CD4-positive, alpha-beta T cell (primary cell): ENCODE results near the gene OOSP1. TPM values are rescaled to one million over a fixed set of nuclear protein-coding genes. Genes with fewer than 3 reads are reported as not detected.

ENCODE experiments used
- ATAC-seq: fragments of 200-7000 bp; cut with Tn5 transposase; one replicate; pipeline ENCODE4 v1.10.0; 2022; ENCODE audit warnings: mild to moderate bottlenecking; ENCODE audit not compliant: poor library complexity
- CTCF ChIA-PET: fragments of 350-600 bp; sonication (Branson Sonifier 250); formaldehyde crosslinking; loops from one replicate; lab custom pipeline; 2021; ENCODE audit warnings: antibody characterized with exemption, inconsistent platforms; lab: Charles Lee
- POLR2A ChIA-PET: fragments of 350-600 bp; sonication (Branson Sonifier 250); formaldehyde crosslinking; loops from one replicate; lab custom pipeline; 2021; ENCODE audit warnings: antibody characterized with exemption, inconsistent platforms; lab: Charles Lee
- DNase-seq, 14 experiments: peaks; one replicate each; pipeline ENCODE4 v3.0.0-alpha.2; 2013 to 2020; ENCODE audit warnings: mixed read lengths in 2 of 14
- H3K27ac ChIP-seq, 2 donors: one replicate each; pipeline versions ENCODE4 v1.5.1 to v1.7.0; 2013; ENCODE audit warnings: low read length in 2 of 2, low read depth in 1 of 2, mild to moderate bottlenecking in 1 of 2
- H3K27me3 ChIP-seq, 2 experiments: 1 replicate in 1 of 2; 2 replicates in 1 of 2; pipeline versions ENCODE4 v1.6.1 to v1.7.0; 2013; ENCODE audit warnings: low read length in 2 of 2, control low read depth in 1 of 2, mild to moderate bottlenecking in 1 of 2, moderate library complexity in 1 of 2; ENCODE audit not compliant: insufficient read depth in 2 of 2, control insufficient read depth in 1 of 2
- H3K36me3 ChIP-seq: one replicate; pipeline ENCODE4 v1.6.1; 2013; ENCODE audit warnings: low read length, control low read depth; ENCODE audit not compliant: insufficient read depth
- H3K4me1 ChIP-seq: one replicate; pipeline ENCODE4 v1.6.1; 2013; ENCODE audit warnings: low read length, control low read depth; ENCODE audit not compliant: insufficient read depth
- H3K4me3 ChIP-seq: one replicate; pipeline ENCODE4 v1.5.1; 2013; ENCODE audit warnings: mild to moderate bottlenecking, low read length, moderate library complexity
- H3K9me3 ChIP-seq, 2 experiments: 1 replicate in 1 of 2; 2 replicates in 1 of 2; pipeline versions ENCODE4 v1.6.1 to v1.7.0; 2013; ENCODE audit warnings: low read length in 2 of 2, mild to moderate bottlenecking in 2 of 2, control low read depth in 1 of 2, moderate library complexity in 1 of 2; ENCODE audit not compliant: control insufficient read depth in 1 of 2, insufficient read depth in 1 of 2
- H3K27ac Mint-ChIP-seq: one replicate; pipeline ENCODE4 v1.8.0; 2020; ENCODE audit warnings: mixed read lengths
- H3K27me3 Mint-ChIP-seq: one replicate; pipeline ENCODE4 v1.8.0; 2021; ENCODE audit warnings: mixed read lengths
- H3K36me3 Mint-ChIP-seq: one replicate; pipeline ENCODE4 v1.8.0; 2021; ENCODE audit warnings: low read depth, mixed read lengths
- H3K4me1 Mint-ChIP-seq: one replicate; pipeline ENCODE4 v1.8.0; 2021; ENCODE audit warnings: low read depth, mixed read lengths
- H3K4me3 Mint-ChIP-seq: one replicate; pipeline ENCODE4 v1.8.0; 2020; ENCODE audit warnings: mild to moderate bottlenecking, mixed read lengths
- H3K9me3 Mint-ChIP-seq: one replicate; pipeline ENCODE4 v1.8.0; 2020; ENCODE audit warnings: mixed read lengths
- intact Hi-C, 2 experiments: fragments of 100-400 bp; cut with DNase I in 1 of 2; cut with micrococcal nuclease in 1 of 2; formaldehyde crosslinking; loops; one replicate each; pipeline versions ENCODE4 v1.15.1 to v1.9.0; 2023 to 2025; cut with DNase I, micrococcal nuclease
- total RNA-seq, 174 experiments: library from RNA in 2 of 174; stranded (reverse) in 2 of 174; gene quantifications; one replicate each; pipeline ENCODE4 v1.2.3 and lab custom pipeline; 2021 to 2026
- TF ChIP-seq, protein P1 (sequence below): fragments of 200-600 bp; IDR thresholded peaks from one replicate; pipeline ENCODE4 v1.8.0; 2022; ENCODE audit warnings: antibody characterized with exemption, mild to moderate bottlenecking

OOSP1 gene
- total RNA-seq, 2 experiments from 2014 or later: not detected

GRCh38 chr11:60003729-60004128 lies 65.5 kb downstream of the OOSP1 start:
- CTCF ChIA-PET: no interaction called here
- H3K27ac Mint-ChIP-seq: no peak overlapping the region
- Histone ChIP-seq H3K4me1 (no peaks in the 10 kb centered on the region), H3K27ac (no peak overlapping the region), H3K4me3 (no peak overlapping the region), H3K36me3 (no peaks in the 10 kb centered on the region), H3K27me3 (peaks cover 0 to 4% of the 10 kb centered on the region in 2 experiments), H3K9me3 (no peaks in the 10 kb centered on the region)
- ATAC-seq (no peak), DNase-seq (no peak)
- H3K9me3 Mint-ChIP-seq: no peaks in the 10 kb centered on the region
- TF ChIP-seq, protein P1, sequence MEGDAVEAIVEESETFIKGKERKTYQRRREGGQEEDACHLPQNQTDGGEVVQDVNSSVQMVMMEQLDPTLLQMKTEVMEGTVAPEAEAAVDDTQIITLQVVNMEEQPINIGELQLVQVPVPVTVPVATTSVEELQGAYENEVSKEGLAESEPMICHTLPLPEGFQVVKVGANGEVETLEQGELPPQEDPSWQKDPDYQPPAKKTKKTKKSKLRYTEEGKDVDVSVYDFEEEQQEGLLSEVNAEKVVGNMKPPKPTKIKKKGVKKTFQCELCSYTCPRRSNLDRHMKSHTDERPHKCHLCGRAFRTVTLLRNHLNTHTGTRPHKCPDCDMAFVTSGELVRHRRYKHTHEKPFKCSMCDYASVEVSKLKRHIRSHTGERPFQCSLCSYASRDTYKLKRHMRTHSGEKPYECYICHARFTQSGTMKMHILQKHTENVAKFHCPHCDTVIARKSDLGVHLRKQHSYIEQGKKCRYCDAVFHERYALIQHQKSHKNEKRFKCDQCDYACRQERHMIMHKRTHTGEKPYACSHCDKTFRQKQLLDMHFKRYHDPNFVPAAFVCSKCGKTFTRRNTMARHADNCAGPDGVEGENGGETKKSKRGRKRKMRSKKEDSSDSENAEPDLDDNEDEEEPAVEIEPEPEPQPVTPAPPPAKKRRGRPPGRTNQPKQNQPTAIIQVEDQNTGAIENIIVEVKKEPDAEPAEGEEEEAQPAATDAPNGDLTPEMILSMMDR: no peak
- H3K4me1 Mint-ChIP-seq: no peaks in the 10 kb centered on the region
- intact Hi-C loops: no loop called here
- no peak overlapping the region for H3K4me3 Mint-ChIP-seq
- H3K36me3 Mint-ChIP-seq: no peaks in the 10 kb centered on the region
- POLR2A ChIA-PET: interaction anchor here (0.6 to 0.7 kb wide), 2 partner anchors 9 to 295 kb away, joined by 3 read pairs; no protein-coding TSS in a partner anchor
- H3K27me3 Mint-ChIP-seq: peaks cover 4% of the 10 kb centered on the region

DNA sequence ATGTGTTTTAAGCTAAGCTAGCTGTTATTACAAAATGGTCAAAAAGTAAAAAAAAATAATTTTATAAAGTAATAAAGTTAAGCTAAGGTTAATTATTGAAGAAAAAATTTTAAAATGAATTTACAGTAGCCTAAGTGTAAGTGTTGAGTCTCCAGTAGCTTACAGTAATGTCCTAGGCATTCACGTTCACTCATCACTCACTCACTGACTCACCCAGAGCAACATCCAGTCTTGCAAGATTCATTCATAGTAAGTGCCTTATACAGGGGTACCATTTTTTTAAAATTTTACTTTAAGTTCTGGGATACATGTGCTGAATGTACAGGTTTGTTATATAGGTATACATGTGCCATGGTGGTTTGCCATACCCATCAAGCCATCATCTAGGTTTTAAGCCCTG lies 67.1 kb downstream of the OOSP1 start:
- no peak overlapping the region for H3K4me3 ChIP-seq
- H3K9me3 ChIP-seq: no peaks in the 10 kb centered on the region
- H3K36me3 ChIP-seq: no peaks in the 10 kb centered on the region
- peaks cover 6% of the 10 kb centered on the region for H3K27me3 Mint-ChIP-seq
- no peak overlapping the region for H3K4me3 Mint-ChIP-seq
- no peaks in the 10 kb centered on the region for H3K36me3 Mint-ChIP-seq
- ChIA-PET POLR2A (interaction anchor here (0.6 kb wide), 1 partner anchor 82 kb away, joined by 3 read pairs; no protein-coding TSS in a partner anchor), CTCF (no interaction called here)
- no peak for DNase-seq
- intact Hi-C loops: no loop called here
- TF ChIP-seq, protein P1: no peak
- no peaks in the 10 kb centered on the region for H3K4me1 Mint-ChIP-seq
- H3K4me1 ChIP-seq: no peaks in the 10 kb centered on the region
- H3K27me3 ChIP-seq: no peaks in the 10 kb centered on the region
- no peaks in the 10 kb centered on the region for H3K9me3 Mint-ChIP-seq
- H3K27ac Mint-ChIP-seq: no peak overlapping the region
- no peak for ATAC-seq
- no peak overlapping the region for H3K27ac ChIP-seq

Other genes with a start within 250 kb of the OOSP1 start
- gene OR10V1, start 224.6 kb upstream of the OOSP1 start, total RNA-seq: not detected
- gene STX3, start 183.1 kb upstream of the OOSP1 start, total RNA-seq: 1 to 10 TPM; 4.6 to 6.4 TPM
- gene MRPL16, start 127.7 kb upstream of the OOSP1 start, total RNA-seq: 10 to 100 TPM; 22.8 to 24.6 TPM
- gene CBLIF, start 92.9 kb upstream of the OOSP1 start, total RNA-seq: not detected
- gene TCN1, start 71.9 kb upstream of the OOSP1 start, total RNA-seq: not detected
- not detected for gene OOSP3, start 59.6 kb upstream of the OOSP1 start, total RNA-seq
- gene OOSP4A, start 25.6 kb downstream of the OOSP1 start, total RNA-seq: not detected
- not detected for gene OOSP4B, start 78.7 kb downstream of the OOSP1 start, total RNA-seq
- not detected for gene OOSP2, start 102.0 kb downstream of the OOSP1 start, total RNA-seq
- not detected for gene MS4A3, start 118.2 kb downstream of the OOSP1 start, total RNA-seq
- gene MS4A2, start 150.2 kb downstream of the OOSP1 start, total RNA-seq: not detected
- 1 to 10 TPM; 3.3 TPM for gene MS4A6A, start 244.7 kb downstream of the OOSP1 start, total RNA-seq